CMK (cell line): ENCODE measurements around the gene HOMER3.
A peak's percentile ranks its signal among the peaks of the same experiment; 100 is the strongest.

Experiments
- DNase-seq: peaks from one replicate; pipeline ENCODE4 v3.0.0-alpha.2; 2010; ENCODE audit warnings: low read depth

The HOMER3 gene

GRCh38 chr19:18900700-18901481 is 40.1 kb downstream of the HOMER3 start:
- DNase-seq = no peak

GRCh38 chr19:18899624-18900560 is 41.1 kb downstream of the HOMER3 start:
- no peak for DNase-seq

GRCh38 chr19:18898607-18899408 is 42.2 kb downstream of the HOMER3 start:
- DNase-seq = no peak

GRCh38 chr19:18898081-18898606 is 42.9 kb downstream of the HOMER3 start:
- no peak for DNase-seq

- no peak for DNase-seq
Measured at GRCh38 chr19:18897094-18898029, 43.7 kb downstream of the HOMER3 start.

GRCh38 chr19:18896421-18896841 is 44.6 kb downstream of the HOMER3 start:
- DNase-seq = no peak

- DNase-seq = no peak
Measured at GRCh38 chr19:18895824-18896341, 45.1 kb downstream of the HOMER3 start, which contains the start of gene CERS1. CERS1 (minus strand) TSS chr19:18896158; CDS start chr19:18896072, 86 bp downstream.

GRCh38 chr19:18895038-18895823 is 45.8 kb downstream of the HOMER3 start:
- DNase-seq = peak; percentile 40

GRCh38 chr19:18894254-18895037 is 46.6 kb downstream of the HOMER3 start:
- DNase-seq = no peak

- DNase-seq = no peak
Measured at GRCh38 chr19:18893587-18894253, 47.3 kb downstream of the HOMER3 start.

GRCh38 chr19:18889949-18890745 is 50.9 kb downstream of the HOMER3 start:
- DNase-seq = no peak

- no peak for DNase-seq
Measured at GRCh38 chr19:18886972-18887371, 54.0 kb downstream of the HOMER3 start.

GRCh38 chr19:18883526-18884304 is 57.3 kb downstream of the HOMER3 start:
- no peak for DNase-seq

- no peak for DNase-seq
Measured at GRCh38 chr19:18881491-18881890, 59.5 kb downstream of the HOMER3 start.

- peak; percentile 52 for DNase-seq
Measured at GRCh38 chr19:18879579-18880373, 61.2 kb downstream of the HOMER3 start.
